Mesenteric fat pad (tissue), 1 donor: ENCODE results near the gene COG5. TPM values are rescaled to one million over a fixed set of nuclear protein-coding genes. Genes with fewer than 3 reads are reported as not detected.
"Not testable (repeated sequence)": the region's sequence is repeated elsewhere in the genome, so short reads cannot be mapped to it uniquely, and the experiment has no call there.

Source experiments
- DNase-seq: peaks from one replicate; pipeline ENCODE4 v3.0.0-alpha.2; 2020; ENCODE audit warnings: low spot score
- total RNA-seq: library from RNA; stranded (reverse); fragmentation: NEBNext Ultra II Directional; extraction: Animal tissue kit (Norgen Biotek cat#: 25700); gene quantifications from one replicate; pipeline ENCODE4 v1.2.1, GENCODE V29; 2021
- donor health status: DM: yes; HTN: yes; CAD: no.

COG5 gene
- total RNA-seq, 1 donor from 2014 or later: 51.6 TPM

GRCh38 chr7:107580716-107581383, 17.1 kb upstream of the COG5 start:
- DNase-seq: no peak

DNA sequence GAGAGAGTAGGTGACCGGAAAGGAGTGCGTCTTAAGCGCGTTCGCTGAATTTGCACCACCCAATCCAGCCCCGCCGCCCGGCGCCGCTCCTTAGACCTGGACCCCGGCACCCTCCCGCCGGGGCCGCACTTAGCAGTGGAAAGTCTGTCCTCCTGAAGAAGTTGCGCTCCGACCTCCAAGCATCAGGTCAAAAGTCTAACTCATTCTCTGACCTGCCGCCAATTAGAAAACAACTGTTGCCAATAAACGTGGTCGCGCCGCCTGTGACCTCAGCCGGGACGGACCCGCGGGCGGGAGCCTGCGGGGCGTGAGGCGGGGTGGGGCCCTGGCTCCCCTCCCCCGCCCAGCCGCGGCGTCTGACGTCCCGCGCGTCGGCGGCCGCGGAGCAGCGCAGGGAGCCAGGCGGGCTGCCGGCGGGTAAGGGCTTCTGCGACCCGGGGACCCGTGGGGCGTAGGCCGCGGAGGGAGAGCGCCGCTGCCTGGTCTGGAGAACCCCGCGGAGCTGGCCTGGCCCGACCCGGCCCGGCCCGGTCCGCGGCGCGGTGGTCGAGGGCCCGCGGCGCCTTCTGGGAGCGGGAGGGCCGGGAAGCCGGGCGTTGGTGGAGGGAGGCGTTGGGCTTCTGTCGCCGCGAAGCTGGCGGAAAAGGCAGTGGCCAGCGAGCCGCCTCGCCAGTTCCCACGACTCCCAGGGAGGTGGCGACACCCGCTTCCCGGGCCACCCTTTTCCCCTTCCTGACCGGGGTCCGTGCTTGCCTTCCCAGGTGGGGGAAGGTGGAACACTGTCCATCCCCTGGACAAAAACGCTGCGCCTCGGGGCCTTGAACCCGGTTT, 16.4 kb upstream of the COG5 start, which contains the start of gene BCAP29:
Gene BCAP29 (plus strand): TSS at position 362 of the 831 bp plus-strand sequence. CDS start 527 bp downstream, outside the sequence.
- DNase-seq: peak; percentile 91

DNA sequence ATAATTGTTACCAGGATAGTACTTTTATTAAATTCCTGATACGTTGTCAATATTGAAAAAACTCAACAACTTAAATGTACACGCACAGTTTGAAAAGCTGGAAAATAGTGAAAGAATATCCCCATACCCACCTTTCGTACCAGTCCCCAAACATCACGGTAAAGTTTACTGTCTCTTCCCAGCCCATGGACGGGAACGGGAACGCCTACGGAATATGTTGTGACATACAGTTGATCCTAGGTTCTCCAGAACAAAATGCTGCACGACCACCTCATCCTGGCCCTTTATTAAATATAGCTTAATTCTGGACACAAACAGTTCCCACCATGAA, 15.8 kb upstream of the COG5 start:
- DNase-seq: no peak

DNA sequence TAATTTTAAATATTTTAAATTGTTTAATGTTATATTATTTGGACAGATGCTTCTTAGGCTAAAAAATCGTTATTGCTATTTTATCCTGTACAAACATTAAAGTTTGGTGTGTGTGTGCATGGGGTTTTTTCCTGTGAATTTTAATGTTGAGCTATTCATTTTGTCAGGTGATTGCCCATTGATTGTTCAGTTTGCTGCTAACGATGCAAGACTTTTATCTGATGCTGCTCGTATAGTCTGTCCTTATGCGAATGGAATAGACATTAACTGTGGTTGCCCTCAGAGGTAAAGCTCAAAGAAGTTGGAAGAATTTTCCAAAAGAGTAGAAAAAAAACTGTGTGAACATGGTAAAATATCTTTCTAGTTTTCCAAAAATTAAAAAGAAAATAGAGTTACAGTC, 9.8 kb upstream of the COG5 start:
- DNase-seq: no peak

DNA sequence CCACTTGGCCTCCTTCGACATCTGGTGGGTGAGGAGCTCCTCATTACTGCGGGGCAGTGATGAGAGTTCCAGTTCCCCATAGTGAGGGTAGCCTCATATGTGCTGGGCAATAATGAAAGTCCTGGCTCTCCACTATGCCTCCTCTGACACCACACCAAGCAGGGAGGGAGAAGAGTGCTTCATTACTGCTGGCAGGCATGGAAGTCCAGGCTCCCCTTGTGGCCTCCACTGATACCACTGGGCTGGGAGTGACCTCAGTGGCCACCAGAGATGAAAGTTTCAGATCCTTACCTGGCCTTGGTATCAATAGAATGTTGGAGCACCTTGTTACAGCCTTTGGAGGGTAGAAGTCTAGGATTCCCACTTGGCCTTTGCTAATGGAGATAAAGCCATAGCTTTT, 6.6 kb upstream of the COG5 start:
- DNase-seq: no peak

GRCh38 chr7:107564553-107565298, 1.0 kb upstream of the COG5 start:
- DNase-seq: no peak

GRCh38 chr7:107563081-107563774, 492 bp downstream of the COG5 start:
- DNase-seq: no peak

DNA sequence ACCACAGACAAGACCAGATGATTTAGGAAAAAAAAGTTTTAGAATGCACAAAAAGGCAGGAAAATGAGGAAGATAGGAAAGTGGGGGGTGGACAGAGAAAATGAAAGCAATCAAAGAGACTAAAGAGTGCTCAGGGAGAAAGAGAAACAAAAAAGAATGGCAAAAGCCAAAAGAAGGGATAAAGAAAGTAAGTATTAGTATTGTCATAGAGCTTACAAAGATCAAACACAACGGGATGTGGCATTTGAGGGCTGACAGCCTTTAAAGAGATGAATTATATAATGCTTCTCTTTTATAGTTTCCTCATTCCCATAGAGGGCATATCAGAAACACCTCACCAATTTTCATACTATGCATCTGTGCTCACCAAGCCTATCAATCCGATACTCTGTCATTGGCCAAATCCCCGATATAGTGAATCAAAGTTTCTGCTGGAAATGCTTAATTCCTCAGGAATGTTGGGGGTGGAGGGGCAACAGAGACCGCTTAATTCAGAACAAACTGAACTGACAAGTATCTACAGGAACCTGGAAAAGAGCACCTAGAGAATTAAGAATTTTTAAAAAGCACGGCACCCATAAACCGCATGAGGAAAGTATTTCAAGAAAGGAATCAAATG, 2.7 kb downstream of the COG5 start:
- DNase-seq: no peak

GRCh38 chr7:107559864-107560263, 3.9 kb downstream of the COG5 start:
- no peak for DNase-seq

GRCh38 chr7:107555893-107556292, 7.8 kb downstream of the COG5 start:
- DNase-seq: no peak

DNA sequence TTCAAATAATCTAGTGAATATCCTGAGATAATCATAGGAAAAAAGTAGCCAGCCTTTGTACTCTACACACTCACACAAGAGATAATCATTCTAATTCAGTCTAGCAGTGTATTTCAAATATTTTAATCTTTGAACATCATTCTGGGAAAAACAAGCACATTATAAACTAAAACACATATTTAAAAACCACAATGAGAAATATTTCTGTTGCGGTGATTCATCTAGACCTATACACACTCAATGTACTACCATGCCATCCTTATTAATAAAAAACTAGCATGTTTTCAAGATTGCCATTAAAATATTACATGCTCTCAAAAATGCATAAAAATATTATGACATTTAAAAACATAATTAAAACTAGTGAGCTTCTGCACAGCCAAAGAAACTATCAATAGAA, 11.8 kb downstream of the COG5 start:
- DNase-seq: no peak

GRCh38 chr7:107544848-107545591, 18.7 kb downstream of the COG5 start:
- no peak for DNase-seq

GRCh38 chr7:107543338-107543993, 20.3 kb downstream of the COG5 start:
- DNase-seq: no peak

GRCh38 chr7:107538001-107538400, 25.7 kb downstream of the COG5 start:
- no peak for DNase-seq

DNA sequence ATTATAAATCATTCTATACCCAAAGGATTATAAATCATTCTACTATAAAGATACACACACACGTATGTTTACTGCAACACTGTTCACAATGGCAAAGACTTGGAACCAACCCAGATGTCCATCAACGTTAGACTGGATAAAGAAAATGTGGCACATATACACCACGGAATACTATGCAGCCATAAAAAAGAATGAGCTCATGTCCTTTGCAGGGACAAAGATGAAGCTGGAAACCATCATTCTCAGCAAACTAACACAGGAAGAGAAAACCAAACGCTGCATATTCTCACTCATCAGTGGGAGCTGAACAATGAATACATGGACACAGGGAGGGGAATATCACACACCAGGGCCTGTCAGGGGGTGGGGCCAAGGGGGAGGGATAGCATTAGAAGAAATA, 26.5 kb downstream of the COG5 start:
- DNase-seq: not testable (repeated sequence)

- no peak for DNase-seq
Observed at GRCh38 chr7:107534139-107534538, 29.6 kb downstream of the COG5 start.

DNA sequence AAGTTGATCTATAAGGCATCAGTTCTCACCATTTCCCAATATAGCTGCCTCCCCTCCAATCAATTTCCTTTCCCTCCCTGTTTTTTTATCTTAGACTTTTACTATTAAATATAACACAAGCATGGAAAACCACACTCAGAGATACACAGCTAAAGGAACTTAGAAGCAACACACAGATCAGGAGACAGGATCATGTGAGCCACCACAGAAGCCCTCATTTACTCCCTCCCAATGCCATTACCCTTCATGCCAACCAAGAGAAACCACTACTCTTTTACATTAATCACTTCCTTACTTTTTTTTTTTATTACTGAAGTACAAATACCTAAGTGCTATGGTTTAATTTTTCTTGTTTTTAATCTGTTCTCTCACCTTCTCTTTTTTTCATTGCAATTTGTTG, 33.0 kb downstream of the COG5 start:
- DNase-seq: no peak

GRCh38 chr7:107528461-107528860, 35.3 kb downstream of the COG5 start:
- no peak for DNase-seq

DNA sequence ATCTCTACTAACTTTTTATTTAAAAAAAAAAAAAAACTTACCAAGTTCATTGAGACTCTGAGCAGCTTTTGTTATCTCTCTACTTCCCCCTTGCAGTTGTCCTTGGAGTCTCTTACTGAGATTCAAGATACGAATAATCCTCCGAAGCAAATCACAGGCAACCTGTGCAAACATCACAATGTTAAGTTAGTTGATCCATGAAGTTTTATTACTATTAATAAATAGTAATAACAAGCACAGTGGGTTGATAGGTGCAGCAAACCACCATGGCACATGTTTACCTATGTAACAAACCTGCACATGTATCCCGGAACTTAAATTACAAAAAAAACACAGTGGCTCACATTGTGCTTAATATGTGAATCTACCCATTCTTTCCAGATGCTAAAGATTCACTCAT, 36.5 kb downstream of the COG5 start:
- DNase-seq: no peak

GRCh38 chr7:107526672-107527071, 37.0 kb downstream of the COG5 start:
- no peak for DNase-seq
